ENCODE data around the gene NF1. TPM values are rescaled to one million over a fixed set of nuclear protein-coding genes. Genes with fewer than 3 reads are reported as not detected.

The NF1 gene
- total and polyA plus RNA-seq, 3 donors from 2014 or later: 60.6 to 99.0 (median 97.6) TPM

GRCh38 chr17:31236712-31237111 is 141.9 kb downstream of the NF1 start:
- intact Hi-C loops (cut with DNase I; ENCODE audit: low total_unique reads): no loop called here
- TF ChIP-seq POLR2A (IDR thresholded peaks at IDR 0.05): no peak
- TF ChIP-seq CTCF (IDR thresholded peaks at IDR 0.05): no peak
- H3K4me3 ChIP-seq: no peak overlapping the region
- H3K36me3 ChIP-seq (ENCODE audit: low read depth, missing control alignments): no peaks in the 10 kb centered on the region
- no peaks in the 10 kb centered on the region for H3K9me3 ChIP-seq
- no peaks in the 10 kb centered on the region for H3K27me3 ChIP-seq
- no peak for DNase-seq
- no peak overlapping the region for H3K27ac ChIP-seq
- no peaks in the 10 kb centered on the region for H3K4me1 ChIP-seq
- 74 to 76% methylated on average over 3 of the region's 3 CpGs for WGBS, 2 donors

DNA sequence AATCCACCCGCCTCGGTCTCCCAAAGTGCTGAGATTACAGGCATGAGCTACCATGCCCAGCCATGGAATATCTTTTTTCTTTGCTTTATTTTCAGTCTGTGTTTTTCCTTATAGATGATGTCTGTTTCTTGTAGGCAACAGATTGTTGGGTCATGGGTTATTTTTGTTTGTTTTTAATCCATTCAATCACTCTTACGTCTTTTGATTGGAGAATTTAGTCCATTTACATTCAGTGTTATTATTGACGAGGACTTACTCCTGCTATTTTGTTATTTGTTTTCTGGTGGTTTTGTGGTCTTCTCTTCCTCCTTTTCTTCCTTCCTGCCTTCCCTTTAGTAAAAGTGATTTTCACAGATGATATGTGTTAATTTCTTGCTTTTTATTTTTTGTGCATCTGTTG is 146.3 kb downstream of the NF1 start:
- H3K36me3 ChIP-seq (ENCODE audit: low read depth, missing control alignments): no peaks in the 10 kb centered on the region
- no peaks in the 10 kb centered on the region for H3K9me3 ChIP-seq
- no peak for DNase-seq
- intact Hi-C loops (cut with DNase I; ENCODE audit: low total_unique reads): no loop called here
- H3K27ac ChIP-seq: no peak overlapping the region
- no peaks in the 10 kb centered on the region for H3K27me3 ChIP-seq
- TF ChIP-seq CTCF (IDR thresholded peaks at IDR 0.05) (no peak), POLR2A (IDR thresholded peaks at IDR 0.05) (no peak)
- no peaks in the 10 kb centered on the region for H3K4me1 ChIP-seq
- H3K4me3 ChIP-seq: no peak overlapping the region
- 96 to 98% methylated on average over 4 of the region's 4 CpGs for WGBS, 2 donors

DNA sequence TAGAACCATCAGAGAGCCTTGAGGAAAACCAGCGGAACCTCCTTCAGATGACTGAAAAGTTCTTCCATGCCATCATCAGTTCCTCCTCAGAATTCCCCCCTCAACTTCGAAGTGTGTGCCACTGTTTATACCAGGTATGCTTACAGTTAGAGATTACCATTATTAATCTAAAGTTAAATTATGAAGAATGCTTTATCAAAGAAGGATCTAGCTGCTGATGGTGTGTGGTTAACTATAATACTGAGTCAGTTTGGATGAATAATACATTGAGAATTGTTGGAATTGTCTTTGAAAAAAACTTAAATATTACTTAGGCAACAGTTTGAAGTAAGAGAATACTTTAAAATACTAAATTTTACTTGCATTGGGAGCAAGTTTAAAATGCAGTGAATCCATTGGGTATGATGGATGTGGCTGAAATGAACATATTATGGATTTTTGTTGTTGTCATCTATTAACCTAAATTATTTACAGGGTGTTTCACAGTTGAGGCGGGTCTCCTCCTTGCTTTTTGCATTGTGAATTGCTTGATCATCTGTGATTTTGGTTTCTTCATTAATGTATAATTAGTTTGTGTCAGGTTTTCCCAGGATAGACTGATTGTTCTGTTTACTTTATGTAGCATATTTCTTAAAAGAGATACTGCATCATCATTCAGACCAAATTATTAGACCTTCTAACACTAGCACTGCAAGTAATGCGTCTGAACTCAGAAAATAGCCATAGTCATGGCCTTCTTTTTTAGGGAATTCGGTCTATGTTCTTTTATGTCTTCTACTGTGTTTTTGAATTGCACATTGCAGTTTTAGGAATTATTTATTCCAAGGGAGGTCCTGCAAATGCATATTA is 154.4 kb downstream of the NF1 start:
- H3K4me3 ChIP-seq: no peak overlapping the region
- H3K27ac ChIP-seq: no peak overlapping the region
- no peaks in the 10 kb centered on the region for H3K9me3 ChIP-seq
- H3K4me1 ChIP-seq: peaks cover 16% of the 10 kb centered on the region
- intact Hi-C loops (cut with DNase I; ENCODE audit: low total_unique reads): no loop called here
- TF ChIP-seq POLR2A (IDR thresholded peaks at IDR 0.05) (no peak), CTCF (IDR thresholded peaks at IDR 0.05) (no peak)
- 90 to 97% methylated on average over 5 of the region's 5 CpGs for WGBS, 2 donors
- no peak for DNase-seq
- no peaks in the 10 kb centered on the region for H3K27me3 ChIP-seq
- H3K36me3 ChIP-seq (ENCODE audit: low read depth, missing control alignments): no peaks in the 10 kb centered on the region

DNA sequence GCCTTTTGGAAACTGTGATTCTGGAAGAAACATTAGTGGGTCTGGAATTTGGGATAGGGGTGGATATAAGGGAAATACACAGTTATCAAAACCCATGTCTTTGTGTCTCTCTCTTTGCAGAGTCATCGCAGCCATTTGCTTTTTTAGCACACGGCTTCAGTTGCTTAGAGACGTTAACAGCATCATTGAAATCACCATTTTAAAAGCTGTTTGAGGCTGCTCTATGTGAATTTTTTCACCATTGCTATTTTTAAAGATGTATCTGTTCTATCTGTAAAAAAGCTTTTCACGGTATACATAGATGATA is 155.0 kb downstream of the NF1 start:
- Histone ChIP-seq H3K36me3 (ENCODE audit: low read depth, missing control alignments) (no peaks in the 10 kb centered on the region), H3K4me1 (peaks cover 16% of the 10 kb centered on the region)
- intact Hi-C loops (cut with DNase I; ENCODE audit: low total_unique reads): no loop called here

More for the DNA sequence above, 155.0 kb downstream of the NF1 start:
- Histone ChIP-seq H3K27me3 (no peaks in the 10 kb centered on the region), H3K9me3 (no peaks in the 10 kb centered on the region), H3K4me3 (no peak overlapping the region), H3K27ac (no peak overlapping the region)
- no peak for DNase-seq
- no peak for TF ChIP-seq POLR2A (IDR thresholded peaks at IDR 0.05)
- TF ChIP-seq CTCF (IDR thresholded peaks at IDR 0.05): no peak
- 79 to 85% methylated on average over 4 of the region's 4 CpGs for WGBS, 2 donors

Measured in testis (tissue), 3 donors.